CD4-positive, CD25-positive, alpha-beta regulatory T cell (primary cell): ENCODE measurements around the gene CD300C. TPM values are rescaled to one million over a fixed set of nuclear protein-coding genes. Genes with fewer than 3 reads are reported as not detected.

Experiments used
- ATAC-seq, 2 donors: fragments of 150-1000 bp; cut with Tn5 transposase; one replicate each; pipeline ENCODE4 v1.10.0; 2021; ENCODE audit warnings: low read depth in 2 of 2, moderate number of reproducible peaks in 2 of 2, moderate library complexity in 1 of 2
- DNase-seq, 3 donors: peaks; one replicate each; pipeline versions ENCODE4 v3.0.0 to v3.0.0-alpha.2; 2012 to 2022; ENCODE audit warnings: mixed read lengths in 1 of 3
- H3K27ac ChIP-seq: one replicate; pipeline ENCODE4 v1.7.0; 2013; ENCODE audit warnings: mild to moderate bottlenecking, low read length; ENCODE audit not compliant: insufficient read depth, poor library complexity, severe bottlenecking
- H3K27me3 ChIP-seq: one replicate; pipeline ENCODE4 v1.7.0; 2013; ENCODE audit warnings: low read length; ENCODE audit not compliant: control insufficient read depth, insufficient read depth
- H3K36me3 ChIP-seq: one replicate; pipeline ENCODE4 v1.7.0; 2013; ENCODE audit warnings: mild to moderate bottlenecking, low read length, moderate library complexity; ENCODE audit not compliant: control insufficient read depth, insufficient read depth
- H3K4me1 ChIP-seq: 2 replicates; pipeline ENCODE4 v1.7.0; 2013; ENCODE audit warnings: mild to moderate bottlenecking, low read length; ENCODE audit not compliant: insufficient read depth, control insufficient read depth, poor library complexity, severe bottlenecking
- H3K4me3 ChIP-seq: one replicate; pipeline ENCODE4 v1.7.0; 2013; ENCODE audit warnings: low read depth, mild to moderate bottlenecking, low read length, moderate library complexity
- H3K9me3 ChIP-seq, 2 experiments: 1 replicate in 1 of 2; 2 replicates in 1 of 2; pipeline ENCODE4 v1.7.0; 2013; ENCODE audit warnings: low read length in 2 of 2, mild to moderate bottlenecking in 1 of 2, moderate library complexity in 1 of 2; ENCODE audit not compliant: control insufficient read depth in 2 of 2
- H3K27ac Mint-ChIP-seq, 3 donors: one replicate each; pipeline ENCODE4 v1.8.0; 2020 to 2022; ENCODE audit warnings: mild to moderate bottlenecking in 3 of 3, mixed read lengths in 3 of 3, moderate library complexity in 2 of 3
- H3K27me3 Mint-ChIP-seq: one replicate; pipeline ENCODE4 v1.8.0; 2022; ENCODE audit warnings: mild to moderate bottlenecking, mixed read lengths
- H3K36me3 Mint-ChIP-seq: one replicate; pipeline ENCODE4 v1.8.0; 2020; ENCODE audit warnings: mixed read lengths
- H3K4me1 Mint-ChIP-seq, 4 donors: one replicate each; pipeline ENCODE4 v1.8.0; 2020 to 2022; ENCODE audit warnings: mixed read lengths in 4 of 4, mild to moderate bottlenecking in 1 of 4
- H3K4me3 Mint-ChIP-seq, 4 donors: one replicate each; pipeline ENCODE4 v1.8.0; 2020 to 2022; ENCODE audit warnings: mild to moderate bottlenecking in 4 of 4, mixed read lengths in 4 of 4, moderate library complexity in 3 of 4
- H3K9me3 Mint-ChIP-seq, 7 donors: one replicate each; pipeline ENCODE4 v1.8.0; 2020 to 2022; ENCODE audit warnings: mixed read lengths in 7 of 7, mild to moderate bottlenecking in 3 of 7, moderate library complexity in 2 of 7
- polyA plus RNA-seq, 4 donors: library from polyadenylated mRNA; unstranded; fragments of 300-500 nt; fragmentation: Illumina TruSeq; gene quantifications; one replicate each; pipeline ENCODE4 v1.2.3, GENCODE V29; 2021
- total RNA-seq: library from RNA; stranded (reverse); gene quantifications from one replicate; pipeline ENCODE4 v1.2.3, GENCODE V29; 2022

CD300C gene
- not detected for total RNA-seq
- polyA plus RNA-seq: under 1 TPM in 1 of 4 donors, not detected in 3; 0.15 TPM

GRCh38 chr17:74545843-74546230 is at the start of gene CD300C:
Gene CD300C (minus strand): TSS chr17:74546115. CDS start chr17:74545782, 333 bp downstream.
- Histone ChIP-seq H3K36me3 (no peaks in the 10 kb centered on the region), H3K4me1 (no peaks in the 10 kb centered on the region), H3K27ac (no peak within 1 kb of the TSS), H3K27me3 (no peaks in the 10 kb centered on the region), H3K9me3 (no peaks in the 10 kb centered on the region), H3K4me3 (no peak within 1 kb of the TSS)
- H3K27ac Mint-ChIP-seq: no peak within 1 kb of the TSS
- H3K27me3 Mint-ChIP-seq: no peaks in the 10 kb centered on the region
- peaks cover 0 to 3% (median under 1%) of the 10 kb centered on the region in 4 donors for H3K4me1 Mint-ChIP-seq
- no peak for ATAC-seq
- H3K36me3 Mint-ChIP-seq: no peaks in the 10 kb centered on the region
- peak in 1 of 3 donors; percentile 23 for DNase-seq
- no peak within 1 kb of the TSS for H3K4me3 Mint-ChIP-seq
- no peaks in the 10 kb centered on the region for H3K9me3 Mint-ChIP-seq

- Histone ChIP-seq H3K9me3 (no peaks in the 10 kb centered on the region), H3K36me3 (no peaks in the 10 kb centered on the region), H3K27me3 (peaks cover 8% of the 10 kb centered on the region), H3K27ac (no peak overlapping the region), H3K4me3 (no peak overlapping the region), H3K4me1 (peaks cover 5% of the 10 kb centered on the region)
- ATAC-seq (no peak), DNase-seq (no peak)
- Mint-ChIP-seq H3K4me1 (peaks cover 0 to 14% (median 7%) of the 10 kb centered on the region in 4 donors), H3K36me3 (no peaks in the 10 kb centered on the region), H3K27me3 (peaks cover 27% of the 10 kb centered on the region), H3K27ac (peak overlapping the region in 1 of 3 donors; percentile 20), H3K9me3 (peaks cover 0 to 4% (median 0%) of the 10 kb centered on the region in 7 donors), H3K4me3 (no peak overlapping the region)
Measured at GRCh38 chr17:74595037-74595750, 49.3 kb upstream of the CD300C start.

- peaks cover 20% of the 10 kb centered on the region for H3K27me3 Mint-ChIP-seq
- H3K36me3 Mint-ChIP-seq: no peaks in the 10 kb centered on the region
- Histone ChIP-seq H3K4me3 (no peak within 1 kb of the TSS), H3K36me3 (no peaks in the 10 kb centered on the region), H3K27me3 (peaks cover 8% of the 10 kb centered on the region), H3K9me3 (no peaks in the 10 kb centered on the region), H3K27ac (no peak within 1 kb of the TSS), H3K4me1 (no peaks in the 10 kb centered on the region)
- DNase-seq (peak in 1 of 3 donors; percentile 74), ATAC-seq (no peak)
- peak within 1 kb of the TSS in 1 of 4 donors; percentile 19 for H3K4me3 Mint-ChIP-seq
- H3K4me1 Mint-ChIP-seq: peaks cover 0 to 7% (median 1%) of the 10 kb centered on the region in 4 donors
- peaks cover 0 to 4% (median 0%) of the 10 kb centered on the region in 7 donors for H3K9me3 Mint-ChIP-seq
- H3K27ac Mint-ChIP-seq: no peak within 1 kb of the TSS
Measured at GRCh38 chr17:74592087-74592990, 46.4 kb upstream of the CD300C start, which contains the start of gene CD300LD. Gene CD300LD (minus strand): TSS chr17:74592283. CDS start chr17:74592202, 81 bp downstream.

- no peaks in the 10 kb centered on the region for H3K9me3 ChIP-seq
- H3K27me3 ChIP-seq: peaks cover 6% of the 10 kb centered on the region
- DNase-seq (no peak), ATAC-seq (no peak)
- H3K4me1 ChIP-seq: no peaks in the 10 kb centered on the region
- Mint-ChIP-seq H3K27ac (no peak overlapping the region), H3K4me1 (peaks cover 0 to 7% (median 1%) of the 10 kb centered on the region in 4 donors), H3K27me3 (peaks cover 19% of the 10 kb centered on the region), H3K4me3 (no peak overlapping the region), H3K36me3 (no peaks in the 10 kb centered on the region), H3K9me3 (peaks cover 0 to 4% (median 0%) of the 10 kb centered on the region in 7 donors)
- no peak overlapping the region for H3K27ac ChIP-seq
- no peak overlapping the region for H3K4me3 ChIP-seq
- H3K36me3 ChIP-seq: no peaks in the 10 kb centered on the region
Measured at GRCh38 chr17:74591503-74591902, 45.6 kb upstream of the CD300C start.

- peaks cover 7% of the 10 kb centered on the region for H3K27me3 Mint-ChIP-seq
- H3K27ac Mint-ChIP-seq: no peak overlapping the region
- no peaks in the 10 kb centered on the region for H3K4me1 Mint-ChIP-seq
- peaks cover 0 to 4% of the 10 kb centered on the region in 2 experiments for H3K9me3 ChIP-seq
- H3K4me3 Mint-ChIP-seq: no peak overlapping the region
- ATAC-seq: no peak
- no peaks in the 10 kb centered on the region for H3K36me3 ChIP-seq
- H3K27ac ChIP-seq: no peak overlapping the region
- DNase-seq: no peak
- no peaks in the 10 kb centered on the region for H3K4me1 ChIP-seq
- H3K9me3 Mint-ChIP-seq: peaks cover 0 to 5% (median 0%) of the 10 kb centered on the region in 7 donors
- no peaks in the 10 kb centered on the region for H3K36me3 Mint-ChIP-seq
- no peaks in the 10 kb centered on the region for H3K27me3 ChIP-seq
- H3K4me3 ChIP-seq: no peak overlapping the region
Measured at GRCh38 chr17:74585711-74586110, 39.8 kb upstream of the CD300C start.

- Histone ChIP-seq H3K36me3 (no peaks in the 10 kb centered on the region), H3K4me3 (no peak overlapping the region), H3K9me3 (peaks cover 0 to 4% of the 10 kb centered on the region in 2 experiments), H3K27me3 (no peaks in the 10 kb centered on the region), H3K27ac (no peak overlapping the region), H3K4me1 (no peaks in the 10 kb centered on the region)
- H3K4me3 Mint-ChIP-seq: no peak overlapping the region
- no peaks in the 10 kb centered on the region for H3K36me3 Mint-ChIP-seq
- H3K27ac Mint-ChIP-seq: no peak overlapping the region
- peaks cover 0 to 5% (median 0%) of the 10 kb centered on the region in 7 donors for H3K9me3 Mint-ChIP-seq
- ATAC-seq (no peak), DNase-seq (no peak)
- peaks cover 7% of the 10 kb centered on the region for H3K27me3 Mint-ChIP-seq
- H3K4me1 Mint-ChIP-seq: peaks cover 0 to 10% (median 0%) of the 10 kb centered on the region in 4 donors
Measured at GRCh38 chr17:74584292-74585060, 38.6 kb upstream of the CD300C start.

GRCh38 chr17:74582633-74583032 is 36.7 kb upstream of the CD300C start:
- H3K27ac Mint-ChIP-seq: no peak overlapping the region
- H3K36me3 ChIP-seq: no peaks in the 10 kb centered on the region
- no peaks in the 10 kb centered on the region for H3K36me3 Mint-ChIP-seq
- peaks cover 0 to 4% of the 10 kb centered on the region in 2 experiments for H3K9me3 ChIP-seq
- peaks cover 11% of the 10 kb centered on the region for H3K27me3 Mint-ChIP-seq
- no peak overlapping the region for H3K4me3 Mint-ChIP-seq
- H3K4me1 Mint-ChIP-seq: peaks cover 0 to 12% (median 0%) of the 10 kb centered on the region in 4 donors
- DNase-seq (no peak), ATAC-seq (no peak)
- H3K4me3 ChIP-seq: no peak overlapping the region
- H3K9me3 Mint-ChIP-seq: peaks cover 0 to 5% (median 0%) of the 10 kb centered on the region in 7 donors
- no peaks in the 10 kb centered on the region for H3K27me3 ChIP-seq
- no peak overlapping the region for H3K27ac ChIP-seq
- no peaks in the 10 kb centered on the region for H3K4me1 ChIP-seq
